Karpas-422 (cell line): ENCODE measurements around the gene KIF1B. TPM values are rescaled to one million over a fixed set of nuclear protein-coding genes. Genes with fewer than 3 reads are reported as not detected.

ENCODE experiments used
- DNase-seq: peaks from one replicate; pipeline ENCODE4 v3.0.0-alpha.2; 2015
- H2AFZ ChIP-seq: fragments of 200-600 bp; sonication (generic); 2 replicates; pipeline ENCODE4 v1.6.1; 2014; ENCODE audit warnings: antibody characterized with exemption, low read length, mixed read lengths
- H3K27ac ChIP-seq: fragments of 200-600 bp; sonication (generic); 2 replicates; pipeline ENCODE4 v1.5.1; 2014; ENCODE audit warnings: mild to moderate bottlenecking, low read length, moderate library complexity
- H3K27me3 ChIP-seq: fragments of 200-600 bp; sonication (generic); 2 replicates; pipeline ENCODE4 v1.6.1; 2014; ENCODE audit warnings: low read length, mixed read lengths
- H3K36me3 ChIP-seq: fragments of 200-600 bp; sonication (generic); 2 replicates; pipeline ENCODE4 v1.6.1; 2014; ENCODE audit warnings: low read length, mixed read lengths; ENCODE audit not compliant: insufficient read depth
- H3K4me1 ChIP-seq: fragments of 200-600 bp; sonication (generic); 2 replicates; pipeline ENCODE4 v1.6.1; 2014; ENCODE audit warnings: mild to moderate bottlenecking, low read length, mixed read lengths
- H3K4me2 ChIP-seq: fragments of 200-600 bp; sonication (generic); 2 replicates; pipeline ENCODE4 v1.6.1; 2014; ENCODE audit warnings: low read length, low read depth, mild to moderate bottlenecking; ENCODE audit not compliant: poor library complexity, severe bottlenecking
- H3K4me3 ChIP-seq: fragments of 200-600 bp; sonication (generic); 2 replicates; pipeline ENCODE4 v1.5.1; 2014; ENCODE audit warnings: mild to moderate bottlenecking, antibody characterized with exemption, low read length, mixed read lengths
- H3K79me2 ChIP-seq: fragments of 200-600 bp; sonication (generic); 2 replicates; pipeline ENCODE4 v1.6.1; 2014; ENCODE audit warnings: mild to moderate bottlenecking, low read length, mixed read lengths
- H3K9ac ChIP-seq: fragments of 200-600 bp; sonication (generic); 2 replicates; pipeline ENCODE4 v1.6.0; 2014; ENCODE audit warnings: low read length
- H3K9me2 ChIP-seq: fragments of 200-600 bp; sonication (generic), shearing (Covaris generic); replicated peaks from 2 replicates; pipeline ENCODE4 v1.6.0; 2014; ENCODE audit warnings: mild to moderate bottlenecking, low read length, moderate library complexity; ENCODE audit not compliant: insufficient read depth
- H3K9me3 ChIP-seq: fragments of 300-700, 200-600 bp; sonication (generic); 2 replicates; pipeline ENCODE4 v1.6.1; 2014; ENCODE audit warnings: low read length, mixed read lengths
- H4K20me1 ChIP-seq: fragments of 200-600 bp; sonication (generic); 2 replicates; pipeline ENCODE4 v1.6.1; 2014; ENCODE audit warnings: mild to moderate bottlenecking, antibody characterized with exemption, low read length, low read depth; ENCODE audit not compliant: insufficient read depth
- small RNA-seq: library from RNA; depleted of rRNA; stranded (forward); fragments of <200 nt; gene quantifications from one replicate; pipeline ENCODE3, GENCODE V24; 2014
- total RNA-seq: library from RNA; depleted of rRNA; stranded (reverse); fragments of >200 nt; shearing (Covaris generic); gene quantifications from 2 replicates; pipeline ENCODE4 v1.2.3, GENCODE V29; 2014; ENCODE audit warnings: low replicate concordance; rRNA removed

Gene KIF1B
- total RNA-seq, 1 experiment from 2014 or later: 3.7 TPM

DNA sequence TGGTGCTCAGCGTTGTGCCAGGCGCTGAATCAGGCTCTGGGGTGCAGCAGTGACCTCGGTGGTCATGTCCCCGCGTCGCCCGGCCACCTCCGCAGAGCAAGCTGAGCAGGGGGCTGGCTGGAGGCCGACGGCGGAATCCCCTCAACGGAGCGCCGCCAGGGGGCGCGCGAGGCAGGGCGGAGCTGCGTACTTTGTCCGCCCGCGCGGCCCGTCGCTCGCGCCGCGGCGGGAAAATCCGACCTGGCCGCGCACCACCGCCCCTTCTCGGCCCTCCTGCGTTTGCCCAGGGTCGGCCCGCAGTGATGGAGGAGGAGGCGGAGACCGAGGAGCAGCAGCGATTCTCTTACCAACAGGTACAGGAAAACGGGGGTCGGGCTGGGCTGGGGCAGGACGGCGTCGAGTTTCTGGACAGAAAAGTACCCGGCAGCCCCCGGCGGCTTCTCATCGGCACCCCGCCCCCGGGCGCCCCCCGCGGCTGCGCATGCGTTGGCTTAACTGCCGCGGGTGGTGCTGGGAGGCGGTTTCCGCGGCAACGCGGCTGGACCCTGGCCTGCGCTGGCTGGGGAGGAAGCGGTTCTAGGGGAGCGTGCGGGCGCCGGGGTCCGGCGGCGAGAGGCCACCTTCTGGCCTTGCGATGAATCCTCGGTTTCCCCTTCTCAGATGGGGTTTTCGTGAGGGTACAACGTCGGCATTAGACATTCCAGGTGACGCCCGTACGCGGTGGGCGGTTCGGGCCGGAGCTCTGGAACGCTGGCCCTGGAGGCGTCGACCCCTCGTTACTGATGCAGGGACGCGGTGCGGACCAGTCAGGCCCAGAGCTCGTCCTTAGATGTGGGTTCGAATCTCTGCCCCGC, 220.1 kb downstream of the KIF1B start, which contains the start of gene CENPS:
Gene CENPS (plus strand): TSS at position 218 of the 854 bp plus-strand sequence. CDS start 85 bp downstream, at position 303.
- H3K4me3 ChIP-seq: peak within 1 kb of the TSS; percentile 95
- peak within 1 kb of the TSS; percentile 95 for H3K9ac ChIP-seq

More for the DNA sequence above, 220.1 kb downstream of the KIF1B start, which contains the start of gene CENPS:
- H3K79me2 ChIP-seq: peaks cover 42% of the 10 kb centered on the region
- peak; percentile 95 for DNase-seq
- H3K27me3 ChIP-seq: no peaks in the 10 kb centered on the region; the same call in 1 of the 2 replicates
- H3K9me2 ChIP-seq: no peaks in the 10 kb centered on the region
- no peaks in the 10 kb centered on the region for H3K36me3 ChIP-seq
- H3K9me3 ChIP-seq: no peaks in the 10 kb centered on the region
- H3K4me1 ChIP-seq: peaks cover 40% of the 10 kb centered on the region
- no peaks in the 10 kb centered on the region for H4K20me1 ChIP-seq
- peak within 1 kb of the TSS; percentile 59 for H3K27ac ChIP-seq
- H2AFZ ChIP-seq: peak within 1 kb of the TSS; percentile 93
- peak within 1 kb of the TSS; percentile 86 for H3K4me2 ChIP-seq

Small RNA genes lying within 50 kb of the gene (small RNA-seq; reads per million reads assigned to genes)
- gene MIR1273D (not detected), gene RNU6-37P (not detected), gene RNU6-828P (not detected)

Other genes with a start within 250 kb of the KIF1B start
- gene RBP7, start 213.3 kb upstream of the KIF1B start, total RNA-seq: not detected in 2 replicates
- 23.5 and 37.0 TPM in 2 replicates for gene UBE4B, start 177.6 kb upstream of the KIF1B start, total RNA-seq
- 65.3 and 78.8 TPM in 2 replicates for gene PGD, start 188.5 kb downstream of the KIF1B start, total RNA-seq
- 10.6 and 19.8 TPM in 2 replicates for gene CENPS, start 219.9 kb downstream of the KIF1B start, total RNA-seq
- 0.34 and 3.5 TPM in 2 replicates for gene CORT, start 239.5 kb downstream of the KIF1B start, total RNA-seq